ENCODE data around the gene C2CD3. TPM values are rescaled to one million over a fixed set of nuclear protein-coding genes. Genes with fewer than 3 reads are reported as not detected.

Gene C2CD3
- total and polyA plus RNA-seq, 9 of the 15 experiments (the other 6 are each of a cell fraction or from before 2014, with no cell fraction given): 4.4 to 20.2 (median 15.4) TPM

- TF ChIP-seq DACH1 (IDR thresholded peaks at IDR 0.05; ENCODE audit: partially characterized antibody) (no peak), TEAD2 (tag; IDR thresholded peaks at IDR 0.05) (peak; percentile 48; the same call in 1 of the 2 replicates), ZNF584 (CRISPR knock-in tag; IDR thresholded peaks at IDR 0.05; ENCODE audit: low read depth) (peak; percentile 59; the same call in 1 of the 2 replicates), ATF2 (CRISPR knock-in tag; IDR thresholded peaks at IDR 0.05) (no peak), FOSL1 (tag; conservative IDR thresholded peaks at IDR 0.05) (peak; percentile 77), SMARCA4 (IDR thresholded peaks at IDR 0.05) (peak; percentile 69; the same call in 1 of the 2 replicates), CHD2 (IDR thresholded peaks at IDR 0.05; ENCODE audit: low read depth, low read length) (no peak), ZNF316 (IDR thresholded peaks at IDR 0.05) (peak; percentile 64; the same call in 1 of the 2 replicates), REST (IDR thresholded peaks at IDR 0.05; ENCODE audit: borderline replicate concordance) (peak; percentile 18; the same call in 1 of the 2 replicates), REST (CRISPR knock-in tag; IDR thresholded peaks at IDR 0.05; ENCODE audit: low read depth) (no peak), BRF1 (IDR thresholded peaks at IDR 0.05; ENCODE audit: borderline replicate concordance, extremely low read depth, insufficient read length) (no peak), SMARCC2 (IDR thresholded peaks at IDR 0.05; ENCODE audit: low read depth) (peak; percentile 64; the same call in 1 of the 2 replicates), HOMEZ (CRISPR knock-in tag; IDR thresholded peaks at IDR 0.05) (no peak), MAFF (IDR thresholded peaks at IDR 0.05; ENCODE audit: low read length) (peak; percentile 65), BHLHE40 (IDR thresholded peaks at IDR 0.05; ENCODE audit: low read length) (no peak), ZNF395 (CRISPR knock-in tag; IDR thresholded peaks at IDR 0.05) (no peak), C11orf30 (IDR thresholded peaks at IDR 0.05; ENCODE audit: low read depth) (peak; percentile 79), RFX1 (IDR thresholded peaks at IDR 0.05) (peak; percentile 29; the same call in 1 of the 2 replicates)
Measured at GRCh38 chr11:74138572-74138971, 32.2 kb downstream of the C2CD3 start (continued).
